SK-N-SH (cell line): Measurements from ENCODE around the gene CCDC171. TPM values are rescaled to one million over a fixed set of nuclear protein-coding genes. Genes with fewer than 3 reads are reported as not detected.

Source experiments
- CTCF ChIA-PET: fragments of 300-600, 350-600 bp; formaldehyde crosslinking; extraction: SDS; loops from one replicate; lab custom pipeline; 2021; lab: Yijun Ruan, JAX
- POLR2A ChIA-PET: fragments of 350-600 bp; sonication (Branson Sonifier 250); formaldehyde crosslinking; extraction: SDS; loops from one replicate; lab custom pipeline; 2020; ENCODE audit warnings: antibody characterized with exemption, inconsistent platforms; lab: Yijun Ruan, JAX
- DNase-seq: peaks from one replicate; pipeline ENCODE4 v3.0.0; 2012
- H2AFZ ChIP-seq: fragments of 200-600 bp; sonication (generic); 2 replicates; pipeline ENCODE4 v1.8.1; 2016; ENCODE audit warnings: antibody characterized with exemption, mild to moderate bottlenecking, low read depth
- H3F3A ChIP-seq: fragments of 200-600 bp; sonication (generic); replicated peaks from 2 replicates; pipeline ENCODE3; 2016; ENCODE audit warnings: antibody characterized with exemption, mild to moderate bottlenecking; ENCODE audit not compliant: insufficient read depth
- H3K27ac ChIP-seq, 2 experiments: fragments of 200-500 bp in 1 of 2; fragments of 200-600 bp in 1 of 2; sonication (Bioruptor generic) in 1 of 2; sonication (generic), shearing (Covaris generic) in 1 of 2; 2 replicates each; pipeline versions ENCODE4 v1.5.1 to v1.6.1; 2014 to 2016; ENCODE audit warnings: low read depth in 2 of 2, inconsistent platforms in 1 of 2, low read length in 1 of 2, mild to moderate bottlenecking in 1 of 2, mixed read lengths in 1 of 2
- H3K27me3 ChIP-seq: fragments of 200-600 bp; sonication (generic), shearing (Covaris generic); 2 replicates; pipeline ENCODE4 v1.6.1; 2016; ENCODE audit warnings: mixed run types; ENCODE audit not compliant: insufficient read depth
- H3K36me3 ChIP-seq, 2 experiments: fragments of 200-500 bp in 1 of 2; fragments of 200-600 bp in 1 of 2; sonication (Bioruptor generic) in 1 of 2; sonication (generic) in 1 of 2; replicated peaks in 1 of 2; 2 replicates each; pipeline versions ENCODE3 to v1.5.1; 2014 to 2016; ENCODE audit warnings: low read length in 1 of 2, mild to moderate bottlenecking in 1 of 2; ENCODE audit not compliant: insufficient read depth in 2 of 2, control insufficient read depth in 1 of 2
- H3K4me1 ChIP-seq, 2 experiments: fragments of 200-500 bp in 1 of 2; fragments of 200-600 bp in 1 of 2; sonication (Bioruptor generic) in 1 of 2; sonication (generic), shearing (Covaris generic) in 1 of 2; 2 replicates each; pipeline versions ENCODE4 v1.5.1 to v1.6.1; 2014 to 2016; ENCODE audit warnings: low read depth in 1 of 2, low read length in 1 of 2, mixed run types in 1 of 2; ENCODE audit not compliant: insufficient read depth in 2 of 2, control insufficient read depth in 1 of 2
- H3K4me2 ChIP-seq: fragments of 200-600 bp; sonication (generic), shearing (Covaris generic); 2 replicates; pipeline ENCODE4 v1.6.1; 2017; ENCODE audit warnings: mixed run types
- H3K4me3 ChIP-seq, 2 experiments: fragments of 200-500 bp in 1 of 2; fragments of 200-600 bp in 1 of 2; sonication (Bioruptor generic) in 1 of 2; sonication (generic), shearing (Covaris generic) in 1 of 2; 2 replicates each; pipeline versions ENCODE4 v1.5.1 to v1.8.1; 2014 to 2016; ENCODE audit warnings: low read depth in 2 of 2, inconsistent platforms in 1 of 2, low read length in 1 of 2, mild to moderate bottlenecking in 1 of 2, mixed read lengths in 1 of 2, moderate library complexity in 1 of 2
- H3K79me2 ChIP-seq: fragments of 200-600 bp; sonication (generic); 2 replicates; pipeline ENCODE4 v1.8.1; 2017; ENCODE audit warnings: mild to moderate bottlenecking; ENCODE audit not compliant: insufficient read depth
- H3K9ac ChIP-seq: fragments of 200-600 bp; sonication (generic); 2 replicates; pipeline ENCODE4 v1.6.1; 2017; ENCODE audit warnings: mixed run types
- H3K9me2 ChIP-seq: fragments of 200-600 bp; sonication (generic); 2 replicates; pipeline ENCODE4 v1.6.1; 2017; ENCODE audit warnings: mixed run types
- H3K9me3 ChIP-seq: fragments of 200-600 bp; sonication (generic); 2 replicates; pipeline ENCODE4 v1.6.1; 2017; ENCODE audit warnings: mixed run types, mild to moderate bottlenecking, moderate library complexity
- H4K20me1 ChIP-seq: fragments of 200-600 bp; sonication (generic); 2 replicates; pipeline ENCODE4 v1.6.1; 2017; ENCODE audit warnings: mild to moderate bottlenecking, mixed run types; ENCODE audit not compliant: insufficient read depth
- EZH2phosphoT487 ChIP-seq: fragments of 200-600 bp; sonication (generic); IDR thresholded peaks from 2 replicates; pipeline ENCODE4 v1.6.1; 2017; ENCODE audit warnings: low read depth, mixed run types, mild to moderate bottlenecking, antibody characterized with exemption, moderate library complexity, borderline replicate concordance
- FOSL2 ChIP-seq: IDR thresholded peaks from 2 replicates; pipeline ENCODE4 v1.4.0; 2012; ENCODE audit warnings: low read depth, mild to moderate bottlenecking, moderate library complexity, borderline replicate concordance
- GATA2 ChIP-seq: sonication (generic); formaldehyde crosslinking; IDR thresholded peaks from 2 replicates; pipeline ENCODE4 v1.5.0; 2020; ENCODE audit warnings: mild to moderate bottlenecking, missing genetic modification reagents
- JUND ChIP-seq: IDR thresholded peaks from 2 replicates; pipeline ENCODE4 v1.4.0; 2012
- MEF2A ChIP-seq: IDR thresholded peaks from 2 replicates; pipeline ENCODE4 v1.4.0; 2012; ENCODE audit warnings: low read depth, borderline replicate concordance
- NFIC ChIP-seq: IDR thresholded peaks from 2 replicates; pipeline ENCODE4 v1.4.0; 2012; ENCODE audit warnings: borderline replicate concordance
- NRF1 ChIP-seq: IDR thresholded peaks from 2 replicates; pipeline ENCODE4 v1.6.1; 2012; ENCODE audit warnings: low read depth, mild to moderate bottlenecking, low read length
- RCOR1 ChIP-seq: fragments of 150-350 bp; IDR thresholded peaks from 2 replicates; pipeline ENCODE4 v1.6.1; 2017; ENCODE audit warnings: antibody characterized with exemption, low read length
- RXRA ChIP-seq: IDR thresholded peaks from 2 replicates; pipeline ENCODE4 v1.4.0; 2012; ENCODE audit warnings: low read depth, mild to moderate bottlenecking, borderline replicate concordance
- SIN3A ChIP-seq: IDR thresholded peaks from 2 replicates; pipeline ENCODE4 v1.6.1; 2012; ENCODE audit warnings: low read depth, mild to moderate bottlenecking, low read length, moderate library complexity, borderline replicate concordance
- SMC3 ChIP-seq: IDR thresholded peaks from 2 replicates; pipeline ENCODE4 v1.6.1; 2012; ENCODE audit warnings: low read depth, low read length, improper control_type of control experiment
- WGBS: methylation state at CpG from one replicate; pipeline ENCODE4 v1.1.6; 2017; ENCODE audit warnings: low lambda C conversion rate; 5-methylcytosine and 5-hydroxymethylcytosine counted together
- polyA plus RNA-seq, 3 experiments: library from polyadenylated mRNA; depleted of rRNA; stranded (reverse); fragments of >200 nt; gene quantifications; 2 replicates each; pipeline ENCODE4 v1.2.3, GENCODE V29; 2012
- TF ChIP-seq, protein P1 (sequence below): IDR thresholded peaks from 2 replicates; pipeline ENCODE4; 2012
- TF ChIP-seq, protein P2 (sequence below): IDR thresholded peaks from 2 replicates; pipeline ENCODE4 v1.4.0; 2012; ENCODE audit warnings: low read depth, borderline replicate concordance
- TF ChIP-seq, protein P3 (sequence below): fragments of 150-350 bp; IDR thresholded peaks from 2 replicates; pipeline ENCODE4 v1.6.1; 2016; ENCODE audit warnings: mild to moderate bottlenecking, low read depth, low read length
- TF ChIP-seq, protein P4 (sequence below): fragments of 150-350 bp; IDR thresholded peaks from 2 replicates; pipeline ENCODE4 v1.6.1; 2017; ENCODE audit warnings: antibody characterized with exemption, low read length, low read depth, borderline replicate concordance
- TF ChIP-seq, protein P5 (sequence below): IDR thresholded peaks from 2 replicates; pipeline ENCODE4 v1.4.0; 2012; ENCODE audit warnings: low read depth

CCDC171 gene
- polyA plus RNA-seq, 1 of the 3 experiments (the other 2 are of a cell fraction): 0.54 TPM

DNA sequence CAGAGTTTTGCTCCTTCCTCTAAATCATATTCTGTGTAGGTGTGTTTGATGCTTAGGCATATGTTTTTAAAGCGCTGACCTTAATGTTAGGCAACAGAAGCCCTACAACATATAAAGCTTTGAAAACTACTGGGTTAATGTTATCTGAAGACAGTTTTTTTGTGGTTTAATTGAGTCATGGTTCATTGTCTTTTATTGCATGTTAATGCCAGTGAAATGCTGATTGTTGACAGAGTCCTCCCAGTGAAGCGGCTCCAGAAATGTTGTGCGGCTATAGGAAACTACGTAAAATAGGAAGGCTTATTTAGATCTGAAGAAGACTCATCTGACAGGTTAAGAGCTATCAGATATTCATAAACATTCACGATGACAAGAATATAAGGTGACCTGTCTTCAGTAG, 424.6 kb downstream of the CCDC171 start:
- no peak overlapping the region for H3K27ac ChIP-seq
- no peak overlapping the region for H3K4me3 ChIP-seq
- no peak for DNase-seq
- H3K79me2 ChIP-seq: no peaks in the 10 kb centered on the region
- H3K9ac ChIP-seq: no peak overlapping the region
- H3F3A ChIP-seq: no peaks in the 10 kb centered on the region
- no peaks in the 10 kb centered on the region for H4K20me1 ChIP-seq
- TF ChIP-seq RCOR1: no peak
- TF ChIP-seq FOSL2: no peak
- TF ChIP-seq, protein P1, sequence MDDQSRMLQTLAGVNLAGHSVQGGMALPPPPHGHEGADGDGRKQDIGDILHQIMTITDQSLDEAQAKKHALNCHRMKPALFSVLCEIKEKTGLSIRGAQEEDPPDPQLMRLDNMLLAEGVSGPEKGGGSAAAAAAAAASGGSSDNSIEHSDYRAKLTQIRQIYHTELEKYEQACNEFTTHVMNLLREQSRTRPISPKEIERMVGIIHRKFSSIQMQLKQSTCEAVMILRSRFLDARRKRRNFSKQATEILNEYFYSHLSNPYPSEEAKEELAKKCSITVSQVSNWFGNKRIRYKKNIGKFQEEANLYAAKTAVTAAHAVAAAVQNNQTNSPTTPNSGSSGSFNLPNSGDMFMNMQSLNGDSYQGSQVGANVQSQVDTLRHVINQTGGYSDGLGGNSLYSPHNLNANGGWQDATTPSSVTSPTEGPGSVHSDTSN: no peak
- no peak for TF ChIP-seq NRF1
- TF ChIP-seq EZH2phosphoT487: no peak
- TF ChIP-seq SMC3: no peak
- TF ChIP-seq, protein P2, sequence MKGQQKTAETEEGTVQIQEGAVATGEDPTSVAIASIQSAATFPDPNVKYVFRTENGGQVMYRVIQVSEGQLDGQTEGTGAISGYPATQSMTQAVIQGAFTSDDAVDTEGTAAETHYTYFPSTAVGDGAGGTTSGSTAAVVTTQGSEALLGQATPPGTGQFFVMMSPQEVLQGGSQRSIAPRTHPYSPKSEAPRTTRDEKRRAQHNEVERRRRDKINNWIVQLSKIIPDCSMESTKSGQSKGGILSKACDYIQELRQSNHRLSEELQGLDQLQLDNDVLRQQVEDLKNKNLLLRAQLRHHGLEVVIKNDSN: no peak
- no peak for TF ChIP-seq RXRA
- TF ChIP-seq, protein P3, sequence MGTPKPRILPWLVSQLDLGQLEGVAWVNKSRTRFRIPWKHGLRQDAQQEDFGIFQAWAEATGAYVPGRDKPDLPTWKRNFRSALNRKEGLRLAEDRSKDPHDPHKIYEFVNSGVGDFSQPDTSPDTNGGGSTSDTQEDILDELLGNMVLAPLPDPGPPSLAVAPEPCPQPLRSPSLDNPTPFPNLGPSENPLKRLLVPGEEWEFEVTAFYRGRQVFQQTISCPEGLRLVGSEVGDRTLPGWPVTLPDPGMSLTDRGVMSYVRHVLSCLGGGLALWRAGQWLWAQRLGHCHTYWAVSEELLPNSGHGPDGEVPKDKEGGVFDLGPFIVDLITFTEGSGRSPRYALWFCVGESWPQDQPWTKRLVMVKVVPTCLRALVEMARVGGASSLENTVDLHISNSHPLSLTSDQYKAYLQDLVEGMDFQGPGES: no peak
- no peak for TF ChIP-seq MEF2A
- TF ChIP-seq, protein P4, sequence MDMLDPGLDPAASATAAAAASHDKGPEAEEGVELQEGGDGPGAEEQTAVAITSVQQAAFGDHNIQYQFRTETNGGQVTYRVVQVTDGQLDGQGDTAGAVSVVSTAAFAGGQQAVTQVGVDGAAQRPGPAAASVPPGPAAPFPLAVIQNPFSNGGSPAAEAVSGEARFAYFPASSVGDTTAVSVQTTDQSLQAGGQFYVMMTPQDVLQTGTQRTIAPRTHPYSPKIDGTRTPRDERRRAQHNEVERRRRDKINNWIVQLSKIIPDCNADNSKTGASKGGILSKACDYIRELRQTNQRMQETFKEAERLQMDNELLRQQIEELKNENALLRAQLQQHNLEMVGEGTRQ: no peak
- no peak for TF ChIP-seq NFIC
- TF ChIP-seq JUND: no peak
- no peak for TF ChIP-seq GATA2 (CRISPR knock-in tag)
- TF ChIP-seq, protein P5, sequence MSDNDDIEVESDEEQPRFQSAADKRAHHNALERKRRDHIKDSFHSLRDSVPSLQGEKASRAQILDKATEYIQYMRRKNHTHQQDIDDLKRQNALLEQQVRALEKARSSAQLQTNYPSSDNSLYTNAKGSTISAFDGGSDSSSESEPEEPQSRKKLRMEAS: no peak
- no peak for TF ChIP-seq SIN3A
- no peaks in the 10 kb centered on the region for H3K9me3 ChIP-seq
- ChIA-PET CTCF (interaction anchor here (0.8 to 1.0 kb wide), 2 partner anchors 12 to 32 kb away, joined by 3 read pairs; no protein-coding TSS in a partner anchor), POLR2A (no interaction called here)
- no peak overlapping the region for H3K4me2 ChIP-seq
- WGBS: 90% methylated on average over 5 of the region's 5 CpGs
- no peaks in the 10 kb centered on the region for H3K4me1 ChIP-seq
- no peaks in the 10 kb centered on the region for H3K27me3 ChIP-seq
- no peak overlapping the region for H2AFZ ChIP-seq
- H3K9me2 ChIP-seq: no peaks in the 10 kb centered on the region
- no peaks in the 10 kb centered on the region for H3K36me3 ChIP-seq
